ENCODE data around the gene CLMN.

The CLMN gene

DNA sequence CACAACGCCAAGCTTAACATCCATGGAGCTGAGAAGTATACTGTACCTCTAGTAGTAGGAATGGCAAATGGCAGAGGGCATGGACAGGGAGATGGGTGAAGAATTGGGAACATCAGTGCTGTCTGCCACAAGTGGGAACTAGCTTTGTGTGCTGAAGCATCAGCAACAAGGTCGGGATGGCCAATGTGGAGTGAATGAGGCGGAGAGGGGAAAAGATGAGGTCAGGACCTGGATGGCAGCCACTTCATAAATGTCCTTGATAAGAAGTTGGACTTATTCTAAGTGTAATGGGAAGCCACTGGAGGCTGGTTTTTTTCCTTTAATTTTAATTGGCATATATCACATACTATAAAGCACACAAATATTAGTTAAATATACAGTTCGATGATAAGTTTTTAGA, 21.9 kb upstream of the CLMN start:
- H3K4me1 ChIP-seq (ENCODE audit: control insufficient read depth, insufficient read depth, low read length, poor library complexity, severe bottlenecking): no peaks in the 10 kb centered on the region
- WGBS, 2 experiments (ENCODE audit: insufficient coverage in 2 of 2): 83 to 98% methylated on average over 2 of the region's 4 CpGs
- no peaks in the 10 kb centered on the region for H3K9me3 ChIP-seq (ENCODE audit: control insufficient read depth, low read length)
- H3K27ac ChIP-seq (ENCODE audit: low read depth, low read length, severe bottlenecking): no peak overlapping the region
- H3K4me3 ChIP-seq (ENCODE audit: extremely low read depth, insufficient read depth, low read length, poor library complexity, severe bottlenecking): no peak overlapping the region
- H3K36me3 ChIP-seq (ENCODE audit: control insufficient read depth, insufficient read depth, low read length): no peaks in the 10 kb centered on the region

DNA sequence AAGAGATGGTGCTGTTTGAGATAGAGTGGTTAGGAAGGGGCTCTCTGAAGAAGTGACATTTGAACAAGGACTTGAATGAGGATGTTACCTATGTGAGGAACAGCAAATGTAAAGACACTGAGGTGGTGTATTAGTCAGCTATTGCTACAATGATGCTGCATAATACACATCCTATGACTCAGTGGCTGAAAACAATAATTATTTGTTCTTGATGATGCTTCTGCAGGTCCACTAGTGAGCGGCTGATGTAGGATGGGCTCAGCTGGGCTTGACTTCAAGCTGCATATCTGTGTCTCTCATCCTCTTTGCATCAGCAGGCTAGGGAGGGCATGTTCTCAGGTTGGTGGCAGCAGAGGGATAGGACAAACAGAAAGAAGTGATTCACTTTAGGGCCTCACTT, 21.4 kb upstream of the CLMN start:
- Histone ChIP-seq H3K36me3 (ENCODE audit: control insufficient read depth, insufficient read depth, low read length) (no peaks in the 10 kb centered on the region), H3K4me1 (ENCODE audit: control insufficient read depth, insufficient read depth, low read length, poor library complexity, severe bottlenecking) (no peaks in the 10 kb centered on the region), H3K9me3 (ENCODE audit: control insufficient read depth, low read length) (no peaks in the 10 kb centered on the region), H3K4me3 (ENCODE audit: extremely low read depth, insufficient read depth, low read length, poor library complexity, severe bottlenecking) (no peak overlapping the region), H3K27ac (ENCODE audit: low read depth, low read length, severe bottlenecking) (no peak overlapping the region)
- WGBS, 2 experiments (ENCODE audit: insufficient coverage in 2 of 2): 90 to 100% methylated on average over 1 of the region's 1 CpG

DNA sequence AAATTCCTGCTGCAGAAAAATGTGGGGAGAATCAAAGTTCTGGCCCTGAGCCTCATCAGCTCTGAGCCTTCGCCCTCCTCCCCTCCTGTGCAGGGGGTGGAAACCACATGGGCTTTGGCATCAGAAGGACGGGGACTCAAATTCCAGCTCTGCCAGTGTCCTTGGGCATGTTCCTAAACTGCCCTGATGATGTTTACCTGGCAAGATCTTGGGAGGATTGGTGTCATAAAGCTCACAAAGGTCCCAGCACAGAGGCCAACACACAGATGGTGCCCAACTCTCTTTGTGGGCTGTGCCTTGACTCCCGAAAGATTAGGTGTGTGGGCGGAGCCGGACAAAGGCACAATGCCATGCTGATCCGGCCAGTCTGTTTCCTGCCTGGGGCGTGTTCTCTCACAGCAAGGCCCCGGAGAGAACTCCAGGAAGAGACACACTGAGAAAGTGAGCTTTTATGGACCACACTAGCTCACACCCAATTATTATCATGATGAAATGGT, 20.5 kb upstream of the CLMN start:
- Histone ChIP-seq H3K36me3 (ENCODE audit: control insufficient read depth, insufficient read depth, low read length) (no peaks in the 10 kb centered on the region), H3K4me3 (ENCODE audit: extremely low read depth, insufficient read depth, low read length, poor library complexity, severe bottlenecking) (no peak overlapping the region), H3K4me1 (ENCODE audit: control insufficient read depth, insufficient read depth, low read length, poor library complexity, severe bottlenecking) (no peaks in the 10 kb centered on the region), H3K9me3 (ENCODE audit: control insufficient read depth, low read length) (no peaks in the 10 kb centered on the region), H3K27ac (ENCODE audit: low read depth, low read length, severe bottlenecking) (no peak overlapping the region)
- WGBS, 2 experiments (ENCODE audit: insufficient coverage in 2 of 2): 86 to 91% methylated on average over 5 to 7 of the region's 8 CpGs

DNA sequence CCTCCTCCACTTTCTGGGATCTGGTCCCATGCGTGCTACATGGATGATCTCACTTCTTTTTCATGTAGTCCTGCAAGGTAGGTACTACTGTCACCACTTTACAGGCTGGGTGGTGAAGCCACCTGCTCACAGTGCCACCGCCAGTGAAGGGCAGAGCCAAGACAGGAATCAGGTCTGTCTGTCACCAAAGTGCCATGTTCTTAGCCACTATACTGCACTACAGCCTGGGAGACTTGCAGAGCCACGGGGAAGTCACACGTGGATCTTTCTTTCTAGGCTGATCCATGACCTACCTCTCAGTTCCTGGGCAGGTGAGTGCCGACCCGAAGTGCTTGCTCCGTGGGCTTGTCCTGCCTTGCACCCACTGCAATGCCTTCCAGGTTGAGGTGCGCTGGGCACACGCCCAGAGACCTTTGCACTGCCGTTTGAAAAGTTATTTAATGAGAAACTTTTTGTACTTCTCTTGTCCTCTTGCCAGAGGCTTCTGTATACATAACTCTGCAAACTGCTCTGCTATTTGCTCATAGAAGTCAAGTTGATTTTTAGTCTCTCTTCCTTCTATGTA, 19.7 kb upstream of the CLMN start:
- Histone ChIP-seq H3K27ac (ENCODE audit: low read depth, low read length, severe bottlenecking) (no peak overlapping the region), H3K4me3 (ENCODE audit: extremely low read depth, insufficient read depth, low read length, poor library complexity, severe bottlenecking) (no peak overlapping the region), H3K4me1 (ENCODE audit: control insufficient read depth, insufficient read depth, low read length, poor library complexity, severe bottlenecking) (no peaks in the 10 kb centered on the region), H3K36me3 (ENCODE audit: control insufficient read depth, insufficient read depth, low read length) (no peaks in the 10 kb centered on the region), H3K9me3 (ENCODE audit: control insufficient read depth, low read length) (no peaks in the 10 kb centered on the region)
- 88 to 93% methylated on average over 6 to 9 of the region's 10 CpGs for WGBS, 2 experiments (ENCODE audit: insufficient coverage in 2 of 2)

DNA sequence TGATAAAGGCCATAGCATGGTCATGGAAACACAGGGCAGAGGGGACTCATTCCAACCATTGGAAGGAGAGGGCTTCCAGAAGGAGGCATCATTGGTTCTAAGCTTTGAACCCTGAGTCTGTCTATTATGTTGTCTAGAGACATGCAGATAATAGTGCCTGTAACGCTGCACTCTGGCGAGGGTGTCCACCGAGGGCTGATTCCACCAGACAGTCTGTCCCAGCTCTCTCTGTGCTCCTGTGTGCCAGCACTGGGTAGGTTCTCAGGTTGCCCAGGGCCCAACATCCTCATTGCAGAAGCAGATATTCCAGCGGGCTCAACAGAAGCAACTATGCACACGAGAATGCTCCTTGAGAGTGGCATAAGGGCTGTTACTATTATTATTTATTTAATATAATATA, 18.7 kb upstream of the CLMN start:
- no peaks in the 10 kb centered on the region for H3K36me3 ChIP-seq (ENCODE audit: control insufficient read depth, insufficient read depth, low read length)
- 59 to 67% methylated on average over 3 of the region's 5 CpGs for WGBS, 2 experiments (ENCODE audit: insufficient coverage in 2 of 2)
- no peak overlapping the region for H3K4me3 ChIP-seq (ENCODE audit: extremely low read depth, insufficient read depth, low read length, poor library complexity, severe bottlenecking)

DNA sequence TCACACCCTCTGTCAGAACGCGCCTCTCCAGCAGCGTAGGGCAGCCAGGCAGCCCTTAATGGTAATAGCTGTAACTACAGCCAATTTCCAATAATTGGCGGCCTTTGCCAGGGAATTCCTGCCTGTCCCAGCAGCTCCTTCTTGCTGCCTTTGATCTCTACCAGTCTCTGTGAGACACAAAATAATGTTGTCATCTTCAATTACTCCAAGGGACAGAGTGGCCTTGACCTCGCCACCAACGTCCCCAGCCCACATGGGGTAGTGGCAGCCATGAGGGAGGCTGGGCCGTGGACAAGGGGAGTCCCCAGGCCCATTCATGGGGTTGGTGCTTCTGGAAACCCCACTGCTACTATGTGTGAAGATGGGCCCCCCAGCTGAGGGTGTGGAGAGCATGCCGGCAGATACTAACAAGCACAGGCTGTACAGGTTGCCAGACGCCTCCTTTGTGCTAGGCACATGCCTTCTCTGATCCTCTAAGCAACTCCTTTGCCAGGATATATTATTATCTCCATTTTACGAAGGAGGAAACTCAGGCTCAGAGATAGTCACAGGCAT, 17.4 kb upstream of the CLMN start:
- WGBS, 2 experiments (ENCODE audit: insufficient coverage in 2 of 2): 87 to 96% methylated on average over 7 to 9 of the region's 10 CpGs
- Histone ChIP-seq H3K9me3 (ENCODE audit: control insufficient read depth, low read length) (no peaks in the 10 kb centered on the region), H3K4me1 (ENCODE audit: control insufficient read depth, insufficient read depth, low read length, poor library complexity, severe bottlenecking) (no peaks in the 10 kb centered on the region), H3K4me3 (ENCODE audit: extremely low read depth, insufficient read depth, low read length, poor library complexity, severe bottlenecking) (no peak overlapping the region), H3K36me3 (ENCODE audit: control insufficient read depth, insufficient read depth, low read length) (no peaks in the 10 kb centered on the region), H3K27ac (ENCODE audit: low read depth, low read length, severe bottlenecking) (no peak overlapping the region)

More for the DNA sequence above, 18.7 kb upstream of the CLMN start:
- Histone ChIP-seq H3K27ac (ENCODE audit: low read depth, low read length, severe bottlenecking) (no peak overlapping the region), H3K4me1 (ENCODE audit: control insufficient read depth, insufficient read depth, low read length, poor library complexity, severe bottlenecking) (no peaks in the 10 kb centered on the region), H3K9me3 (ENCODE audit: control insufficient read depth, low read length) (no peaks in the 10 kb centered on the region)

DNA sequence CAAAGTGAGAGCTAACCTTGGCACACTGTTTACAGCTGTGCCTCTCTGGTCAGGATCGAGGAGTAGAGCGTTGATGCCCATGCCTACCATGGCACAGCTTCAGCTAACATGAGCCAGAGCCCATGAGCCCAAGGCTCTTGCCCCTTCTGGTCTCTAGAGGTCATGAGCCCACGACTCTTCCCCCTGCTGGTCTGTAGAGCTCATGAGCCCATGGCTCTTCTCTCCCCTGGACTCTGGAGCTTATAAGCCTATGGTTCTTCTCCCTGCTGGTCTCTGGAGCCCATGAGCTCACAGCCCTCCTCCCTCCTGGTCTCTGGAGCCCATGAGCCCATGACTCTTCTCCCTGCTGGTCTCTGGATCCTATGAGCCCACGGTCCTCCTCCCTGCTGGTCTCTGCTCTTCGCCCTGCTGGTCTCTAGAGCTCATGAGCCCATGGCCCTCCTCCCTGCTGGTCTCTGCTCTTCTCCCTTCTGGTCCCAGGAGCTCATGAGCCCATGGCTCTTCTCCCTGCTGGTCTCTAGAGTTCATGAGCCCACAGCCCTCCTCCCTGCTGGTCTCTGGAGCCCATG, 16.6 kb upstream of the CLMN start:
- H3K36me3 ChIP-seq (ENCODE audit: control insufficient read depth, insufficient read depth, low read length): no peaks in the 10 kb centered on the region
- H3K4me3 ChIP-seq (ENCODE audit: extremely low read depth, insufficient read depth, low read length, poor library complexity, severe bottlenecking): no peak overlapping the region
- 89 to 91% methylated on average over 5 of the region's 5 CpGs for WGBS, 2 experiments (ENCODE audit: insufficient coverage in 2 of 2)
- no peak overlapping the region for H3K27ac ChIP-seq (ENCODE audit: low read depth, low read length, severe bottlenecking)
- no peaks in the 10 kb centered on the region for H3K9me3 ChIP-seq (ENCODE audit: control insufficient read depth, low read length)
- H3K4me1 ChIP-seq (ENCODE audit: control insufficient read depth, insufficient read depth, low read length, poor library complexity, severe bottlenecking): no peaks in the 10 kb centered on the region

DNA sequence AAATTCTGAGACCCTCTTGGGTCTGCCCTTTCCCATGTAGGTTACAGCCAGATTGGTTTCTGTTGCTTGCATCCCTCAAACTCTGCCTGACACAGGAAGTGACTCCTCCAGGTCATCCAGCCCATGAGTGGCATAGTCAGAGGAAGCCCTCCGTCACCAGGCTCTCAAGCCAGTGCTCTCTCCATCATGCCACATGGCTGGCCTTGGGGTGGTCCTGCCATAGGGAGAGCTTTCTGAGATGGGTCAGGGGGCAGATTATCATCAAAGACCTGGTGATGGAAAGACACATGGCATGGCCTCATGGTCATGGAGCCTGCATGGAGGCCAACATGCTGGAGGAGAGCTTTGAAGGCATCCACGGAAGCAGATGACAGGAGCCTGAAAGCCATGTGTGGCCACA, 15.4 kb upstream of the CLMN start:
- no peaks in the 10 kb centered on the region for H3K4me1 ChIP-seq (ENCODE audit: control insufficient read depth, insufficient read depth, low read length, poor library complexity, severe bottlenecking)
- no peak overlapping the region for H3K27ac ChIP-seq (ENCODE audit: low read depth, low read length, severe bottlenecking)
- H3K9me3 ChIP-seq (ENCODE audit: control insufficient read depth, low read length): no peaks in the 10 kb centered on the region
- no peak overlapping the region for H3K4me3 ChIP-seq (ENCODE audit: extremely low read depth, insufficient read depth, low read length, poor library complexity, severe bottlenecking)
- no peaks in the 10 kb centered on the region for H3K36me3 ChIP-seq (ENCODE audit: control insufficient read depth, insufficient read depth, low read length)
- 86 to 89% methylated on average over 1 of the region's 2 CpGs for WGBS, 2 experiments (ENCODE audit: insufficient coverage in 2 of 2)

DNA sequence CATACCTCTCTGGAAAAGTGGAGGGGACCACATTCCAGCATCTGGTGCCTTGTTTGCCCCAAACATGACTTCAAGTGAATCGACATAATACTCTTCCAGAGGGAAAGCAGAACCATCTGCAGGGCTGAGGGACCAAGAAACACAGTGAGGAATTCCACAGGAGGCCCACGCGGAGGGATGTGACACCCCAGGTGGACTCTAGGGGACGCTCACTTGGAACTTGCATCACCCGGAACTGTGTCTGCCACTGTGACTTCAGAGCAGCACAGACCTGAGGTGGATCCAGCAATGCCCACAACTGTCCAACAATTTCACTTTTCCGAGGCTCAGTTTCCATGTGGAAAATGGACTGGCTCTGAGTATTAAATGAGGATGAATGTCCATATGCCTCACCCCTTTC, 14.3 kb upstream of the CLMN start:
- Histone ChIP-seq H3K9me3 (ENCODE audit: control insufficient read depth, low read length) (no peaks in the 10 kb centered on the region), H3K4me1 (ENCODE audit: control insufficient read depth, insufficient read depth, low read length, poor library complexity, severe bottlenecking) (no peaks in the 10 kb centered on the region), H3K36me3 (ENCODE audit: control insufficient read depth, insufficient read depth, low read length) (no peaks in the 10 kb centered on the region), H3K27ac (ENCODE audit: low read depth, low read length, severe bottlenecking) (no peak overlapping the region), H3K4me3 (ENCODE audit: extremely low read depth, insufficient read depth, low read length, poor library complexity, severe bottlenecking) (no peak overlapping the region)
- WGBS, 2 experiments (ENCODE audit: insufficient coverage in 2 of 2): 82 to 88% methylated on average over 5 of the region's 6 CpGs

DNA sequence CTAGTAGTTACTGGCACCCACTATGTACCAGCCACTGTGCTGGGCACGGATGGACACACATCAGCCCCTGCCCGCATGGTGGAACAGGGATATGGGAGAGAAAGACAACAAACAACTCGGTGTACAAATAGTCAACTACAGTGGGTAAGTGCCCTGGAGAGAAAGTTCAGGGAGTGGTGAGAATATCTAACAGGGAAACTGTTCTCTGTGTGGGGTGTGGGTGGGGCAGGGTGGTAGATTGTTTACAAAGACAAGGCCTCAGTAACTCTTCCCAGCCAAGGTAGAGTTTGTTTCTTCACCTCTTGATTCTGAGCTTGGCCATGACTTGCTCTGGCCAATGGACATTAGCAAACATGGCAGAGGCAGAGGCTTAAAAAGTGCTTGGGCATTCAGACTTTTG, 12.9 kb upstream of the CLMN start:
- Histone ChIP-seq H3K9me3 (ENCODE audit: control insufficient read depth, low read length) (no peaks in the 10 kb centered on the region), H3K27ac (ENCODE audit: low read depth, low read length, severe bottlenecking) (no peak overlapping the region), H3K36me3 (ENCODE audit: control insufficient read depth, insufficient read depth, low read length) (no peaks in the 10 kb centered on the region), H3K4me1 (ENCODE audit: control insufficient read depth, insufficient read depth, low read length, poor library complexity, severe bottlenecking) (no peaks in the 10 kb centered on the region), H3K4me3 (ENCODE audit: extremely low read depth, insufficient read depth, low read length, poor library complexity, severe bottlenecking) (no peak overlapping the region)
- WGBS, 2 experiments (ENCODE audit: insufficient coverage in 2 of 2): 100% methylated on average over 2 of the region's 3 CpGs; no CpG with 5 or more reads in 1 of the 2 experiments

DNA sequence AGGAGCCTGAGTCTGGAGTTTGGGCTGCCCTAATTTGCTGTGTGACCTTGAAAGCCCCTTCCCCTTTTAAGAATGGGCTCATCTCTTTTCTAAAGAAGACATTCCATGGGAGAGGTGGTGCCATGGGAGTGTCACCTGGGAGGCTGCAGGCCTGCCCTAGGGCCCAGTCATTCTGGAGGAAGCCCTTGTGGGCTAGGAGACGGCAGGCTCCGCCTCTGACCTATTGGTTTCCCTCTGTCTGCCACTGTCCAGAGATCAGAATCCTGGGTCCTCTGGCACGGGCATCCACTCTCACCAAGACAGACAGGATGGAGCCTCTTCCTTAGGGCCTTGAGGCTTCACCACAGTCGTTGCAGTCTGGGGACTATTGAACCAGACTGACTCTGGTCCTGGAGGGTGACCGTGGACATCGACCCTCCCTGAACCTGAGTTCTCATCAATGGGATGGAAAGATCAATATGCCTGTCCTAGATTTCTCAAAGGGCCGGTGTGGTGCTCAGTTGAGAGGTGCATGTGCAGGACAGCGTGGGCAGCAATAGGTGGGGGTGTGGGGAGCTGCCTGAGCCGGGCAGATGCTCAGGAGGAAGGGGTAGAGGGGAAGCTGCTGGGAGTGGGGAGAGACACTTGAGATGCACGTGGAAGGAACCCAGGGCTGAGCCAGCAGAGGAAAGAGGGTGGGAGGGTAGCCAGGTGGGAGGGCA, 12.2 kb upstream of the CLMN start:
- Histone ChIP-seq H3K27ac (ENCODE audit: low read depth, low read length, severe bottlenecking) (no peak overlapping the region), H3K4me1 (ENCODE audit: control insufficient read depth, insufficient read depth, low read length, poor library complexity, severe bottlenecking) (no peaks in the 10 kb centered on the region), H3K4me3 (ENCODE audit: extremely low read depth, insufficient read depth, low read length, poor library complexity, severe bottlenecking) (no peak overlapping the region), H3K36me3 (ENCODE audit: control insufficient read depth, insufficient read depth, low read length) (no peaks in the 10 kb centered on the region), H3K9me3 (ENCODE audit: control insufficient read depth, low read length) (no peaks in the 10 kb centered on the region)
- 88 to 91% methylated on average over 8 to 10 of the region's 10 CpGs for WGBS, 2 experiments (ENCODE audit: insufficient coverage in 2 of 2)
